HG02973 (cell line): ENCODE results near the gene TUBA3E.
"Not testable (repeated sequence)": the region's sequence is repeated elsewhere in the genome, so short reads cannot be mapped to it uniquely, and the experiment has no call there.

ENCODE experiments used
- ATAC-seq: cut with Tn5 transposase; IDR thresholded peaks from one replicate; pipeline ENCODE4 v1.9.1; 2021; ENCODE audit warnings: moderate library complexity; ENCODE audit not compliant: unreplicated experiment

Gene TUBA3E

DNA sequence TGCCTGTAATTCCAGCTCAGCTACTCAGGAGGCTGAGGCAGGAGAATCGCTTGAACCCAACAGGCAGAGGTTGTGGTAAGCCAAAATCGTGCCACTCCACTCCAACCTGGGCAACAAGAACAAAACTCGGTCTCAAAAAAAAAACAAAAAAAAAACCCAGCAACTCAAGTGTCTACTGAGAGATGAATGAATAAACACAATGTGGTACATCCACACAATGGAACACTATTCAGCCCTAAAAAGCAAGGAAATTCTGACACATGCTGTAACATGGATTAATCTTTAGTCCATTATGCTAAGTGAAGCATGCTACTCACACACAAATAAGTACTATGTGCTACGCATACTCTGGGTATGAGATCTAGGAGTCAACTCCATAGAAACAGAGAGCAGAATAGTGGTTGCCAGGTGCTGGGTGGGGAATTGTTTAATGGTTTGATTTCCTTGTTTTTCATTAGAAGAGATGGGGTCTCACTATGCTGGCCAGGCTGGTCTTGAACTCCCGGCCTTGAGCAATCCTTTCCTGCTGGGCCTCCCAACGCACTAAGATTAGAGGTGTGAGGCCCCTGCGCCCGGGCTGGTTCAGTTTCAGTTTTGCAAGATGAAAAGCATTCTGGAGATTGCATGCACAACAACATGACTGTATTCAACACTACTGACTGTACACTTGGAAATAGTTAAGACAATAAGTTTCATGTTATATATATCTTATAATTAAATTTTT, 32.8 kb downstream of the TUBA3E start:
- ATAC-seq, result no peak

DNA sequence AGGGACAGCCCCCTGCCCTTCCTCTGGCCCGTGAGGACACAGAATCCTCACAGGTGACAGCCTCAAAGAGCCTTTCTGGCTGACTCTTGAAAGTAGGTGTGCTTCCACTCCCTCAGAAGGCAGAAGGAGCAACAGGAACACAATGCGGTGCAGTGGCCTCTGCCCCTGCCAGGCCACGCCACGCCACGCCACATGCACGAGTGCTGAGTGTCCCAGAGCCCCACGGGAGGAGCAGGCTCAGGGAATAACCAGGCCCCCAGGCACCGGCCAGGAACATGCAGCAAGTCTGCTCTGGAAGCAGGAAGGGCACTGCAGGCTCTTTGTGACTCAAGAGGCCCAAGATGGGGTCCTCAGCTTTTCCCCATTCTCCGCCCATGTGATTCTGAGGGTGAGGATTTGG, 35.3 kb downstream of the TUBA3E start:
- no peak for ATAC-seq

DNA sequence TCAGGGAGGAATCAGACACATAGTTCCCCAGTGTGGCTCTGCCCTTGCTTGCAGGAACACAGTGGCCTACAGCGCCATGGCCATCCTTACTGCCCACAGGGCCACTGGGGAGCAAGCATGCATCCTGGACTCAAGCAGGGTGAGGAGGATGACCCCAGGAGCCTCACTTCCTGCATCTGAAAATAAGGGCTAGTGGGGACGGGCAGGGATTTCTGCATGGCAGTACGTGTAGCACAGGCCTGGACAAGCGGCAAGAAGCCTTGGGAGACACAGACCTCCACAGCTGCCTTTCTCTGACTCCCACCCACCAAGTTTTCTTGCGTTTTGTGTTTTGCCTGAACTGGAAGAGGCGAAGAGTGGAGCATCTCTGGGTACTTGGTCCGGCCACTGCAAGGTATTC, 35.8 kb downstream of the TUBA3E start:
- not testable (repeated sequence) for ATAC-seq

DNA sequence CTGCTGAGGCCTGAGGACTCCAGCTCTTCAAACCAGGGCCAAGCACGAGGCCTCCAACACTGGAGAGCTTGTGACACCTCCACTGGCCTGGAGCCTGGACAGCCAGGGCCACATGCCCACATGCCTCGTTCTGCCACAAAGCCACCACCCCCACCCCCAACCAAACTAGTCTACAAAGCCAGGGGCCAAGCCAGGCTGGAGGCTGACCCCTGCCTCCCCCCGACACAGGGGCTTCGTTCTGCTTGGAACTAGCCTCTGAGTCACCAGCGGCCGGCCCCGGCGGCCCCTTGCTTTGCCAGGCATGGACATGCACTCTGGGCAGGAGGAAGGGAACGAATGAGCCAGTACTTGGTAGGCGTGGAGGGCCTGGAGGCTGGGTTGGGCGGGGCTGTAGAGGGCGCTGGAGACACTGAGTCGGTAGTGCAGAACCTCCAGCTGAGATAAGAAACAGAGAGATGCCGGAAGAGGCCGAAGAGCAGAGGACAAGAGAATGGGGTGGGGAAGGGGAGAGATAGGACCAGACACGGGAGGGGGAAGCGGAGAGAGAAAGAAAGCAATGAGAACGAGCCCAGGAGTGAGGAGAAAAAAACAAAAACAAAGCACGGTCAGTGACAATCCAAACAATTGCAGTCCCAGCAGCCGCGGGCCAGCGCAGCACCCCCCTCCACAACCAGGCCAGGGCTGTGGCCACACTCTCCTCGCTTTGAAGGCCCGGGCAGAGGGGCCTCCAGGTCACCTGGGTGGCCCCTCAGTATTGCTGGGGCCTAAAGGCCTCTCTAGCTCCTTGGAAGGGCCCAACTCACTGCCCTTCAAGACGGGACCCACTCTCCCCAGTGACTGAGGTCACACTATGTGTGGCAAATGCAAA, 37.2 kb downstream of the TUBA3E start:
- ATAC-seq, result not testable (repeated sequence)

DNA sequence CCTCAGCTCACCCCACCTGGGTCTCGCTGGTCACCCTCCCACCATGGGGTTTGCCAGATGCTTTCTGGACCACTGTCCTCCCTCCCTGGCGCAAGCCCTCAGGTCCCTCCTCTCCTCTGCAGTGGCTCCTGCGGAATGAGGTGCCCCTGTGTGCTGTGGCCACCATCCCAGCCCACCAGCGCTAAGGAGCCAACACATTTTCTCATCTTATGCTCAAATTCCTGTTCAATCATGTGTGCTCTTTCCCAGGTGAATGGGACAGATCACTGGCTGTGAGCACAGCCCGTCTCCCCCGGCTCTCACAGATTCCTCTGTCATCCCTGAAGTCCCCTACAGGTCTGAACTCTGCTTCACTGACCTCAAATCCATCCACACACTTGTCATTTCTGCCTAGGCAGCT, 38.1 kb downstream of the TUBA3E start:
- no peak for ATAC-seq

DNA sequence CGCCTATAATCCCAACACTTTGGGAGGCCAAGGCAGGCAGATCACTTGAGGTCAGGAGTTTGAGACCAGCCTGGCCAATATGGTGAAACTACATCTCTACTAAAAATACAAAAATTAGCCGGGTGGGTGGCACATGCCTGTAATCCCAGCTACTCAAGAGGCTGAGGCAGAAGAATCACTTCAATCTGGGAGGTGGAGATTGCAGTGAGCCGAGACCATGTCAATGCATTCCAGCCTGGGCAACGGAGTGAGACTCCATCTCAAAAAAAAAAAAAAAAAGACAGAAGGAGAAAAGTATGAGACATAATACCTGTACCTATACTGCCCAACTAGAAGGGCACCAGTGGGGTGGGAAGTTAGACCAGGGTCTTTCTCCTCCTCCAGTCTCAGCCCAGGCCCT, 38.9 kb downstream of the TUBA3E start:
- not testable (repeated sequence) for ATAC-seq

DNA sequence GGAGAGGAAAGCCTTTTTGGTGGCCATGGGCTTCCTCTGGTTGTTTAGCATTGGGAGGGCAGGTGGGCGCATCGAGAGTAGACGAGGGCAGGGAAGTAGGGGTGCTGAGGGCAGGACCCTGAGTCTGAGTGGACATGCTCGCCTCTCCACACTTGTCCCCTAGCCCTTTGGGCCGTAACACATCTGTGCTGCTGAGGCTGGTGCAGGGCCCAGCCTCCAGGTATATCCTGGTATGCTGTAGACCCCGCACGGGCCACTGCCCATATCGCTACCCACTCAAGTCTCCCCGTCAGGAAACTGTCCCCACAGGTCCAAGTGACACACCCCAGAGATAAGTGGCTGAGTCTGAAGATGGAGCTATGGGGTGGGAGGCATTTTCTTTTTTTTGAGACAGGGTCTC, 39.6 kb downstream of the TUBA3E start:
- no peak for ATAC-seq

DNA sequence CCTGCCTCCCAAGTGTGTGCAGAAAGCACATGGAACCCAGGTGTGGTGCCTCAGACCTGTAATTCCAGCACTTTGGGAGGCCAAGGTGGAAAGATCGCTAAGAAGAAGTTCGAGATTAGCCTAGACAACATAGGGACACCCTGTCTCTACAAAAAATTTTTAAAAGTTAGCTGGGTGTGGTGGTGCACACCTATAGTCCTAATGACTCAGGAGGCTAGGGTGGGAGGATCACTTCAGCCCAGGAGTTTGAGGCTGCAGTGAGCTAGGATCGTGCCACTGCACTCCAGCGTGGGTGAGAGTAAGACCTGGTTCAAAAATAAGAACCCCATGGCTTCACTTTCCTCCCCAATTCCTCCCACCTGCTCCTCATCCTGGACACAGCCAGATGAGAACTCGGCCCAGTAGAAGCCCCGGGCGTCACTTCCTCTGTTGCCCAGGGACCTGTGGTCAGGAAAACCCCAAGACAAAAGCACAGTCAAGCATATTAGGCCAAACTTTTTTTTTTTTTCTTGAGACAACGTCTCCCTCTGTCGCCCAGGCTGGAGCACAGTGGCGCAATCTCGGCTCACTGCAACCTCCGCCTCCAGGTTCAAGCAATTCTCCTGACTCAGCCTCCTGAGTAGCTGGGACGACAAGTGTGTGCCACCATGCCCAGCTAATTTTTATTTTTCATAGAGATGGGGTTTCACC, 40.3 kb downstream of the TUBA3E start:
- peak; percentile 85 for ATAC-seq

DNA sequence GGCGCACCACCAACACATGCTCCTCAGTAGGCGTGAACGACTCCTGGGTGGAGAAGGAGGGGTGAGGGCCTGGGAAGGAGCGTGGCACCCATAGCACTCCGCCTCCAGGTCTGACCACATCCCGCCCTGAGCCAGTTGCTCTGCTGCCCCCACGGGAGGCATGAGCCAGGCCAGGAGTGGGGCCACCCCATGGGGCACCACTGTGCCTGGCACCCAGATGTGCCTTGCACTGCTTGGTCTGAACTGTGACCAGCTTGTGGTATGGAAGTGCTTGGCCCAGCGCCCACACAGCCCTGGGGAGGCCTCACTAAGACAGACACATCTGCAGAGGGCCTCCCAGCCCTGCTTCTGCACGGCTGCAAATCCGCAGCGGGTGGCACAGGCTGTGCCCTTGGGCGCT, 40.9 kb downstream of the TUBA3E start:
- peak; percentile 23 for ATAC-seq

DNA sequence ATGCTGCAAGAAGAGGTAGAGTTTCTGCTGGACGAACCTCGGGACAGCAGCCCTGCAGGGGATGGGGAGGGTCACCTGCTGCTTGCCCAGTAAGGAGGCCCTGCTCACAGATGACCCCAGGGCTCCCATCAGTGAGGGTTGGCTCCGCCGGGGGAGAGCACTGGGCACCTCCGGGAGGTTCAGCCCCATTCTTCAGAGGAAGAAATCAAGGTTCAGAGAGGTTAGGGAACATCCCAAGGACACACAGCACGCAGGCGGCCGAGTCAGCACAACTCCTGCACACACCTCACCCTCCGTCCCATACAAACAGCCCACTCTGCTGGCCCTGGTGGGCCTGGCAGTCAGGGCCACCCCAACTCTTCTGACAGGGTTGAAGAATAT, 41.6 kb downstream of the TUBA3E start:
- no peak for ATAC-seq

DNA sequence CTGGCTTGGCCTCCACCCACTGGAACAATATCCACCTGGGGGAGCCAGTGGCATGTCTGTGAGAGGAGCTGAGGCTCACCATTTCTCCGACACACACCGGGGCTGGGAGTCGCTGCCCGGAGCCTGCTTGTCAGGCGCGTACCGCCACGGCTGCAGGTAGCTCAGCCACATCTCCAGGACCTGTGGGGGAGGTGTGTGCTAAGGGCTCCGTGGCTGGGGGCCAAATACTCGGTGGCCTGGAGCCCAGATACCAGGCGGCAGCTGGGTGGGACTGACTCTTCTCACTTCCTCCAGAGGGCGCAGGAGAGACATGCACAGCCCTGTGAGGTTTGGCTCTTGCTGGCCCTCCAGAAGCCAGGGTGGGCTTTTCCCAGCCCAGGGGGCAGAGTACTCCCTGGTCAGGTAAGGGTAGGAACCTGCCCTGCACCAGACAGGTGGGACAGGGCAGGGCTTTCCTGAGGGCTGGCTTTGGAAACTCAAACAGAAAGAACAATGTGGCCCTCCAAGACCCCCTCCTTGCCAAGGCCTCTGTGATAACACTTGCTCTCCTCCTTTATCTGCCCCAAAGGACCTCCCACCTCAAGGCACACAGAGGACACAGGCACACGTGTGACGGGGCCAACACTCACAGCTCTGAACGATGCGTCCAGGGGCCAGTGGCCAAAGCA, 42.1 kb downstream of the TUBA3E start:
- not testable (repeated sequence) for ATAC-seq

DNA sequence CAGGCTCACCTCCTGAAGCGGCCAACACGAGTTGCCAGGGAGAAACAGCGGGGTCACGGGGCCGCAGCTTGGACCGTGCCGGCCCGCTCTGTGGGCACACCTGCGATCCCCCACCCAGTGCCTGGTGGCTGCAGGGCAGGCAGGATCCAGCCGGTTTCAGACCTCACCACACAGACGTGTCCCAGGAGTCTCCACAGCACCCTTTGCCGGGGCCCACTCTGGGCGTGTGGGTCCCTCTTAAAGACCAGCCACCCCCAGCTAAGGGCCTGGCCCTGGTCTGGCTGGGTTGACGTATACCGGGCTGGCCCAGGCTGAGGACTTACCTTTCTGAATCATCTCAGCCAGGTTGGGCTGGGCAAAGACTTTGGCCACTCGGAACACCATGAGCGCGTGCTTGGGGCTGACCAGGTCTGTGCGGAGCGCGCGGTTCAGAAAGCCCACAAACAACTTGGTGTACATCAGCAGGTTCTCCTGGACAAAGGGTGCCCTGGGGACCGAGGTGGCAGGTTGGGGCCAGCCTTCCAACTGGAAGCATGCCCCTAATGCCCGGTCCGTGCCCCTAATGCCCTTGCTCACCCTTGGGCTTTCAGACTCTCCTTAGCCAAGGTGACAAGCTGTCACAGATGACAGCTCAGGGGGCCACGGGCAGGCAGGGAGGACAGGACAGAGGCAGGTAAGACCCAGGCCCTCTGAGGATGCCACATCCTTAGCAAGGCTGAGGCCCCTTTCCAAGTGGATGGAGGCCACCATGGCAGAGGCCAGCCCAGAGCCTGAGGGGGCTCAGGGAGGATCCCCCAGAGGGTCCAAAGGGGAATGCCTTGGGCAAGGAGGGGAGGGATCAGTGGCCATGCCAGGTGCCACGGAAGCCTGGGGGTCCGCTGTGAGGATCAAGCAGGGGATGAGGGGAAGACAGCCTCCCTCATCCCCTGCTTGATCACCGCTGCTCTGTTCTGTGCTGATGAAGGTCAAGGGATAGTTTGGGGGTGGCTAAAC, 43.2 kb downstream of the TUBA3E start:
- ATAC-seq, result no peak

DNA sequence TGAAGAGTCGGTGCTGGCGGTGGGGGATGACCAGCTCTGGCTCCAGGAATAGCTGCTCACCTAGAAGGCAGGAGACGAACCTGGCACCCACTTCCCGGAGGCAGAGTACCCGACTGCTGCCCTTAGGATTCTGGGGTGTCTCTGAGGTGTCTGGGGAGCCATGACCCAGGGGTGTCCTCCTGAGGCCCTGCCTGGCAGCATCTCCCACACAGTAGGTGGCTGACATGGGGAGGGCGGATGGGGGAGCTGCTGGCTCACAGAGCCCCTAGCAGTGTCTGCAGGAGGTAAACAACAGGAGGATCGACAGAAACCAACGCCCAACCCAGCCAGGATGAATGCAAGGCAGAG, 43.8 kb downstream of the TUBA3E start:
- not testable (repeated sequence) for ATAC-seq

DNA sequence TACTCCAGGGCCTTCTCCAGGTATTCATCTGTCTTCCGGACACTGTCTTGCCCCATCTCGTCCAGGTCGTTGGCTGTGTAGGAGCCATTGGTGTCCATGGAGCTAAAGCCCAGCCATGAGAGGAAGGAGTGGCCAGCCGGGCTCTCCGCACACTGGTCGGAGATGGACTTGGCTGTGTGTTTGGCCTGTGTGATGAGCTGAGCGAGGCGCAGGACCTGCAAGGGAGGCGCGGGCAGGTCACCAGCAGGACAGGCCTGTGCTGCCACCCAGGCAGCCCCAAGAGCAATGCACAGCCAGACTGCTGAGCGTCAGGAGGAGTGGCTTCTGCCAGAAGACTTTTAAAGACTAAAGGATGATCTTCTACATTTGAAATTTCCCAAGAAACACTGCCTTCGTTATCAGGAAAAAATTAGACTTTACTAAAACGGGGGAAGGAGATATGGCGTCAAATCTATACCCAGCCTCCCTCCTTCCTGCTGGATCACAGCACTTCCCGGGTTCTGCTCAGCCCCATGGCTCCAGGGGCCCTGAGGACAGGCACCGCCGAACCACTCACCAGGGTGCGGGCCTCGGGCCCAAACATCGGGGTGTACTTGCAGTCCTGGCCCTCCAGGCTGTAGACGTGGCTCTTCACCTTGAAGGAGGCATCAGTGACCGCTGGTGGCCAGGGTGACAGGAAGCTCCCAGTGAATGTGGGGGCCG, 44.4 kb downstream of the TUBA3E start:
- ATAC-seq, result not testable (repeated sequence)

DNA sequence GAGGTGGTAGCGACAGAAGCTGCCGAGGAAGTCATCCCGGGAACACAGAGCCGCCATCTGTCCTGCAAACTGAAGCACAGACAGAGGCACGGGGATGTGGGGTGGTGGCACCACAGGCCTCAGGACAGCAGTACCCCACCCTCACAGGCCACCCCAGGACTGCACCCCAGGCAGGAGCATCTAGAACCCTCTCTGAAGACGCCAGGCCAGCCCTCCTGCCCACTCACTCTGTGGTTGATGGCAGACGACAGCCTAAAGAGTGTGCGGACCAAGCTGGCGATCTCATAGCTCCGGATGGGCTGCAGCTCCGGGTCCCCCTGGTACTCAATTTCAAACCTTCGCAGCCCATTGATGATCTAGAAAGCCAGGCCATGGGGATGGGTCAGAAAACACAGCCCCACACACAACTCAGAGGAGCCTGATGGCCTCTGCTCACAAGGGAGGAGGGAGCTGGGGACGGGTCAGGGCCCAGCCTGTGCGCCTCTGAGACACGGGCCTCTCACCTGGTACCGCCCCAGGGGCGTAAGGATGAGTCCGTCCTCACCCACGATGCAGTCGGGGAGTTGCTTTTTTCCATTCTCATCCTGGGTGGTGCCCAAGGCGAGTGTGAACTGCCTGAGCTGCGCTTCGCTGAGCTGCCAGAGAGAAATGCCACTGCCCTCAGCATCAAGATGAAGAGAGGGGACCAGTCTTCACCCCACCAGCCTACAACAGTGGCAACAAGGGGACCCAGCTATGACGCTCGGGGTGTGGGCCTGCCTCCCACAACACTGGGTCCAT, 45.2 kb downstream of the TUBA3E start:
- ATAC-seq, result no peak

DNA sequence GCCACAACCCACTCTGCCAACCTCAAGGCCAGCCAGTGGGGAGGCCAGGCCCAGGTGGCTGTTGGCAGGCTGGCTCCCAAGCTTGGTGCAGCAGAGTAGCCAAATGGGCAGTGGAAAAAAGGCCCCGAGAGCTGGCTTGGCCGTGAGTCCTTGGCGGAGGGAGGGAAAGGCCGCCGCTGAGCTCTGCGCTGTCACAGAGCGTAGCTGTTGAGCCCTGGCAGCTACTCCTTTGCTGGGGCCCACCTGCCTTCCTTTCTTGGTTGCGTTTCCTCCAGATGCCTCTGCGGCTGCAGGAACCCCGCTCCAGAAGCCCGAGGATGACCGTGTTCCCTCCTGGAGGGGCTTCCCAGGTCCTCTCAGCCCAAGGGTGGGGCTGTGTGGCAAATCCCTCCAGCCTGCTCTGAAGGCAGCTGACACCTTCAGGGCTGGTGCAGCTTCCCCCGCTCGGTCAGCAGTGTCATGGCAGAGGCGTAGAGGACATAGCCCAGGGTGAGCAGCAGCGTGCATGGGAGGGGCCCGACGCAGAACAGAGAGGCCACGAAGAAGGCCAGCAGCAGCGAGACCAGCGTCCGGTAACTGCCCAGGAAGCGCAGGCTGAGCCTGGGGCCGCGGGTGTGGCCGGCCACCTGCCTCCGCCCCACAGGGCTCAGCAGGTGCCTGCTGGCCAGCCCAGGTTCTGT, 46.0 kb downstream of the TUBA3E start:
- not testable (repeated sequence) for ATAC-seq

DNA sequence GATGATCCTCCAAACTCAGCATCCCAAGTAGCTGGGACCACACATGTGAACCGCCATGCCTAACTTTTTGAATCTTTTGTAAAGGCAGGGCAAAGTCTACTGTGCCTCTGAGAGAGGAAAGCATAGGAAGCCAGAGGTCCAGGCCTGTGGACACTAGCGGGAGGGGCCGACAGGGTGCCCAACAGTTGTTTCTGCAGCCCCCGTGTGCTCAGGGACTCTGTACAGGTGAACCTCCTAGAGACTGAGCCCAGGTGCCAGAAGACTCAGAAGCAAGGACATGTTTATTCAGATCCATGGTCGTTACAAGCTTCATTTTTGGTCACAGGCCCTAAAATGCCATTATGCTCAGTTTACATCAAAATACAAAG, 47.1 kb downstream of the TUBA3E start:
- ATAC-seq, result not testable (repeated sequence)
